Measurements from ENCODE around the gene KCNN4.
A peak's percentile ranks its signal among the peaks of the same experiment; 100 is the strongest.

The KCNN4 gene

DNA sequence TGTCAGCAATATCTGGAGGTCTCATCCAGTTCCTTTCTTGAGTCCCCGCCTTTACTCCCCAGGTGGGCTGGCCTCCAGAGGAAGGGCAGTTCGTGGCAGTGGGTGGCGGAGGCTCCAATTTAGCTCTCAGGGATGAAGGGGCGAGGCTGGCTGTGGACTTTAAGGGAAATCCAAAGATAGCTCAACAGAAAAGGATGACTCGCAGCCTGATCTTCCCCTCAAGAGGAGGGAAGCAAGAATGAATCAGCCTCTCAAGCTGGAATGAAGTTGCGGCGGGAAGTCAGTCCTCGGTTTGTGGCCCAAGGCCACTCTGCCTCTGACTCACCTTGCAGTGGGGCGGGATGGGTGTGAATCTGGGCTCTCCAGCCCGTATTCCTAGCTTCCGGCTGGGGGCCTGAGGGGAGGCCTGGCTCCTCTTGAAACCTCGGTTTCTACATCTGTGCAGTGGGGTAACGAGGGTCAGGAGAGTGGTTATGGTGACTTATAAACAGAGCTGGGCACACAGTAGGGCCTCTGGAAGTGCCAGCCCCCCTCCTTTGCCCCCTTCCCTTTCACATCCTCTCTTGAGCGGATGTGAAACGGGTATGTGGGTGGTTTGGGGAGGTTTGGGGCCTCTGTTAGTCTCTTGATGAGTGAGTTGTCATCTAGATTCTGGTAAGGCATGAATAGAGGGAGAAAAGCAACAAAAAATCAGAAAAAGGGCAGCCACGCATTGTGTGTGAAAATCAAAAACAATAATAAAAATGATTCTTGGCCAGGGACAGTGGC lies 15.5 kb downstream of the KCNN4 start (continued):
- TF ChIP-seq, protein P1, sequence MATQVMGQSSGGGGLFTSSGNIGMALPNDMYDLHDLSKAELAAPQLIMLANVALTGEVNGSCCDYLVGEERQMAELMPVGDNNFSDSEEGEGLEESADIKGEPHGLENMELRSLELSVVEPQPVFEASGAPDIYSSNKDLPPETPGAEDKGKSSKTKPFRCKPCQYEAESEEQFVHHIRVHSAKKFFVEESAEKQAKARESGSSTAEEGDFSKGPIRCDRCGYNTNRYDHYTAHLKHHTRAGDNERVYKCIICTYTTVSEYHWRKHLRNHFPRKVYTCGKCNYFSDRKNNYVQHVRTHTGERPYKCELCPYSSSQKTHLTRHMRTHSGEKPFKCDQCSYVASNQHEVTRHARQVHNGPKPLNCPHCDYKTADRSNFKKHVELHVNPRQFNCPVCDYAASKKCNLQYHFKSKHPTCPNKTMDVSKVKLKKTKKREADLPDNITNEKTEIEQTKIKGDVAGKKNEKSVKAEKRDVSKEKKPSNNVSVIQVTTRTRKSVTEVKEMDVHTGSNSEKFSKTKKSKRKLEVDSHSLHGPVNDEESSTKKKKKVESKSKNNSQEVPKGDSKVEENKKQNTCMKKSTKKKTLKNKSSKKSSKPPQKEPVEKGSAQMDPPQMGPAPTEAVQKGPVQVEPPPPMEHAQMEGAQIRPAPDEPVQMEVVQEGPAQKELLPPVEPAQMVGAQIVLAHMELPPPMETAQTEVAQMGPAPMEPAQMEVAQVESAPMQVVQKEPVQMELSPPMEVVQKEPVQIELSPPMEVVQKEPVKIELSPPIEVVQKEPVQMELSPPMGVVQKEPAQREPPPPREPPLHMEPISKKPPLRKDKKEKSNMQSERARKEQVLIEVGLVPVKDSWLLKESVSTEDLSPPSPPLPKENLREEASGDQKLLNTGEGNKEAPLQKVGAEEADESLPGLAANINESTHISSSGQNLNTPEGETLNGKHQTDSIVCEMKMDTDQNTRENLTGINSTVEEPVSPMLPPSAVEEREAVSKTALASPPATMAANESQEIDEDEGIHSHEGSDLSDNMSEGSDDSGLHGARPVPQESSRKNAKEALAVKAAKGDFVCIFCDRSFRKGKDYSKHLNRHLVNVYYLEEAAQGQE (tag by site-specific recombination; IDR thresholded peaks at IDR 0.05) = no peak
- TF ChIP-seq ZNF292 (tag by site-specific recombination; IDR thresholded peaks at IDR 0.05; ENCODE audit: borderline replicate concordance, low read depth) (no peak), HOXC10 (CRISPR knock-in tag; IDR thresholded peaks at IDR 0.05) (no peak), RBAK (tag by site-specific recombination; IDR thresholded peaks at IDR 0.05) (peak; percentile 23; the same call in 1 of the 2 replicates), ZNF19 (tag by site-specific recombination; IDR thresholded peaks at IDR 0.05; ENCODE audit: low read depth) (no peak), ZNF239 (tag by site-specific recombination; IDR thresholded peaks at IDR 0.05) (no peak), ZBTB48 (tag by site-specific recombination; IDR thresholded peaks at IDR 0.05) (0 out of 2 replicates have a peak, but pooled peaks have one; percentile 18), ZNF341 (tag by site-specific recombination; IDR thresholded peaks at IDR 0.05; ENCODE audit: low read depth) (no peak), ZFP69B (tag by site-specific recombination; IDR thresholded peaks at IDR 0.05) (peak; percentile 37; the same call in 1 of the 2 replicates), ZNF785 (tag by site-specific recombination; IDR thresholded peaks at IDR 0.05) (no peak), GLIS1 (tag by site-specific recombination; IDR thresholded peaks at IDR 0.05) (peak; percentile 47; the same call in 1 of the 2 replicates), ZBTB7A (tag by site-specific recombination; IDR thresholded peaks at IDR 0.05; ENCODE audit: low read depth) (no peak), ZNF843 (tag by site-specific recombination; IDR thresholded peaks at IDR 0.05) (no peak), MZF1 (tag by site-specific recombination; IDR thresholded peaks at IDR 0.05; ENCODE audit: borderline replicate concordance) (no peak), ZNF169 (tag by site-specific recombination; IDR thresholded peaks at IDR 0.05) (no peak), ZNF324 (tag by site-specific recombination; IDR thresholded peaks at IDR 0.05) (no peak), ZNF366 (tag by site-specific recombination; conservative IDR thresholded peaks at IDR 0.05) (peak; percentile 47; the same call in 1 of the 2 replicates), ZFP37 (tag by site-specific recombination; IDR thresholded peaks at IDR 0.05) (peak; percentile 75; the same call in 1 of the 2 replicates), ZNF140 (tag by site-specific recombination; IDR thresholded peaks at IDR 0.05) (no peak), ZNF660 (tag by site-specific recombination; IDR thresholded peaks at IDR 0.05) (peak; percentile 90), ZNF701 (tag by site-specific recombination; IDR thresholded peaks at IDR 0.05) (no peak), ZNF629 (tag by site-specific recombination; IDR thresholded peaks at IDR 0.05) (peak; percentile 62; the same call in 1 of the 2 replicates), ZIC2 (tag by site-specific recombination; IDR thresholded peaks at IDR 0.05) (peak; percentile 80), KLF8 (tag by site-specific recombination; IDR thresholded peaks at IDR 0.05) (peak; percentile 52; the same call in 1 of the 2 replicates), ZNF10 (tag by site-specific recombination; IDR thresholded peaks at IDR 0.05) (peak; percentile 23; the same call in 1 of the 2 replicates), ZNF560 (tag by site-specific recombination; IDR thresholded peaks at IDR 0.05; ENCODE audit: borderline replicate concordance) (no peak), IKZF3 (tag by site-specific recombination; IDR thresholded peaks at IDR 0.05) (no peak), ZNF792 (tag by site-specific recombination; IDR thresholded peaks at IDR 0.05) (no peak)
- TF ChIP-seq, protein P2, sequence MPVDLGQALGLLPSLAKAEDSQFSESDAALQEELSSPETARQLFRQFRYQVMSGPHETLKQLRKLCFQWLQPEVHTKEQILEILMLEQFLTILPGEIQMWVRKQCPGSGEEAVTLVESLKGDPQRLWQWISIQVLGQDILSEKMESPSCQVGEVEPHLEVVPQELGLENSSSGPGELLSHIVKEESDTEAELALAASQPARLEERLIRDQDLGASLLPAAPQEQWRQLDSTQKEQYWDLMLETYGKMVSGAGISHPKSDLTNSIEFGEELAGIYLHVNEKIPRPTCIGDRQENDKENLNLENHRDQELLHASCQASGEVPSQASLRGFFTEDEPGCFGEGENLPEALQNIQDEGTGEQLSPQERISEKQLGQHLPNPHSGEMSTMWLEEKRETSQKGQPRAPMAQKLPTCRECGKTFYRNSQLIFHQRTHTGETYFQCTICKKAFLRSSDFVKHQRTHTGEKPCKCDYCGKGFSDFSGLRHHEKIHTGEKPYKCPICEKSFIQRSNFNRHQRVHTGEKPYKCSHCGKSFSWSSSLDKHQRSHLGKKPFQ (tag by site-specific recombination; IDR thresholded peaks at IDR 0.05) = peak; percentile 43; the same call in 1 of the 2 replicates
- TF ChIP-seq, protein P3, sequence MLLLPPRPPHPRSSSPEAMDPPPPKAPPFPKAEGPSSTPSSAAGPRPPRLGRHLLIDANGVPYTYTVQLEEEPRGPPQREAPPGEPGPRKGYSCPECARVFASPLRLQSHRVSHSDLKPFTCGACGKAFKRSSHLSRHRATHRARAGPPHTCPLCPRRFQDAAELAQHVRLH (tag by site-specific recombination; IDR thresholded peaks at IDR 0.05) = no peak
- TF ChIP-seq, protein P4, sequence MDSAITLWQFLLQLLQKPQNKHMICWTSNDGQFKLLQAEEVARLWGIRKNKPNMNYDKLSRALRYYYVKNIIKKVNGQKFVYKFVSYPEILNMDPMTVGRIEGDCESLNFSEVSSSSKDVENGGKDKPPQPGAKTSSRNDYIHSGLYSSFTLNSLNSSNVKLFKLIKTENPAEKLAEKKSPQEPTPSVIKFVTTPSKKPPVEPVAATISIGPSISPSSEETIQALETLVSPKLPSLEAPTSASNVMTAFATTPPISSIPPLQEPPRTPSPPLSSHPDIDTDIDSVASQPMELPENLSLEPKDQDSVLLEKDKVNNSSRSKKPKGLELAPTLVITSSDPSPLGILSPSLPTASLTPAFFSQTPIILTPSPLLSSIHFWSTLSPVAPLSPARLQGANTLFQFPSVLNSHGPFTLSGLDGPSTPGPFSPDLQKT (IDR thresholded peaks at IDR 0.05; ENCODE audit: borderline replicate concordance, low read depth, low read length) = no peak
